Measurements from ENCODE around the gene KCNH1. TPM values are rescaled to one million over a fixed set of nuclear protein-coding genes. Genes with fewer than 3 reads are reported as not detected.

The KCNH1 gene
- total RNA-seq, 1 donor from 2014 or later: not detected

DNA sequence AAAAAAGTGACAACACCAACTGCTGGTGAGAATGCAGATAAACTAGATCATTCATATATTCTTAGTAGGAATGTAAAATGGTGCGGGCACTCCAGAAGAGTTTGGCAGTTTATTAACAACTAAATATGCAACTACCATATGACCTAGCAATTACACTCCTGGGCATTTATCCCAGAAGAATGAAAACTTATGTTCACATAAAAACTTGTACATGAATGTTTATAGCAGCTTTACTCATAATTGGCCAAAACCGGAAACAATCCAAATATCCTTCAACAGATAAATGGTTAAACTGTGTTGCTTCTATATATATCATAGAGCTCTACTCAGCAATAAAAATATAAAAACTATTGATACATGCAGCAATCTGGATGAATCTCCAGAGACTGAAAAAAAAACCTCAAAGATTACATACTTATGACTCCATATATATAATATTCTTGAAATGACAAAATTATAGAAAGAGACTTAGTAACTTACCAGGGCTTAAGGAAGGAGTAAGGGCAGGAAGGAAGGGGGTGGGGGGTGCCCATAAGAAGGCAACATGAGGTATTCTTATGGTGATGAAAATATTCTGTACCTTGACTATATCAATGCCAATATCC lies 99.9 kb downstream of the KCNH1 start:
- ATAC-seq (ENCODE audit: low read depth) (no peak), DNase-seq (no peak)
- no peaks in the 10 kb centered on the region for H3K36me3 Mint-ChIP-seq (ENCODE audit: low read depth)
- CTCF ChIA-PET: no interaction called here
- no peaks in the 10 kb centered on the region for H3K4me1 Mint-ChIP-seq
- no peaks in the 10 kb centered on the region for H3K9me3 Mint-ChIP-seq
- peaks cover 2% of the 10 kb centered on the region for H3K27me3 Mint-ChIP-seq
- POLR2A ChIA-PET: no interaction called here
- H3K27ac Mint-ChIP-seq: no peak overlapping the region
- no peak overlapping the region for H3K4me3 Mint-ChIP-seq
- TF ChIP-seq, protein P1, sequence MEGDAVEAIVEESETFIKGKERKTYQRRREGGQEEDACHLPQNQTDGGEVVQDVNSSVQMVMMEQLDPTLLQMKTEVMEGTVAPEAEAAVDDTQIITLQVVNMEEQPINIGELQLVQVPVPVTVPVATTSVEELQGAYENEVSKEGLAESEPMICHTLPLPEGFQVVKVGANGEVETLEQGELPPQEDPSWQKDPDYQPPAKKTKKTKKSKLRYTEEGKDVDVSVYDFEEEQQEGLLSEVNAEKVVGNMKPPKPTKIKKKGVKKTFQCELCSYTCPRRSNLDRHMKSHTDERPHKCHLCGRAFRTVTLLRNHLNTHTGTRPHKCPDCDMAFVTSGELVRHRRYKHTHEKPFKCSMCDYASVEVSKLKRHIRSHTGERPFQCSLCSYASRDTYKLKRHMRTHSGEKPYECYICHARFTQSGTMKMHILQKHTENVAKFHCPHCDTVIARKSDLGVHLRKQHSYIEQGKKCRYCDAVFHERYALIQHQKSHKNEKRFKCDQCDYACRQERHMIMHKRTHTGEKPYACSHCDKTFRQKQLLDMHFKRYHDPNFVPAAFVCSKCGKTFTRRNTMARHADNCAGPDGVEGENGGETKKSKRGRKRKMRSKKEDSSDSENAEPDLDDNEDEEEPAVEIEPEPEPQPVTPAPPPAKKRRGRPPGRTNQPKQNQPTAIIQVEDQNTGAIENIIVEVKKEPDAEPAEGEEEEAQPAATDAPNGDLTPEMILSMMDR (IDR thresholded peaks at IDR 0.05): no peak
- intact Hi-C loops (cut with micrococcal nuclease): no loop called here

DNA sequence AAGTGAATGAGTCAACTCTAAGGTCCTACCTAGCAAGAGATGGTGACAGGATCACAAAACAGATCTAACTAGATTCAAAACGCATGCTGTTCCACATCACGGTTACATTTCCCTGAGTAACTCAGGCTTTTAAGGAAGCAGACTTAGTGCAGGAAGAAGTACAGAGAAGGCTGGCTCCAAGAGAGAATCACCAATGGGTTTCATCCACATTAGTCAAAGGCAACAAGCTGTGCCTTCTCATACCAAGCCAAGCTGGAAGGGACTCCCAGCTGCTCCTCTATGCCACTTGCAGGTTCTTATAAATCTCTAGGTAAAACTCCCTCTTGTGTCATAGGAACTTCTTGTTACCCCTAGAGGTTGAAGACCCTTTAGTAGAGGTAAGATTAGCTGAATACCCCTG lies 109.0 kb downstream of the KCNH1 start:
- Mint-ChIP-seq H3K36me3 (ENCODE audit: low read depth) (no peaks in the 10 kb centered on the region), H3K4me3 (no peak overlapping the region), H3K27me3 (peaks cover 10% of the 10 kb centered on the region), H3K27ac (no peak overlapping the region), H3K4me1 (no peaks in the 10 kb centered on the region), H3K9me3 (no peaks in the 10 kb centered on the region)
- CTCF ChIA-PET: no interaction called here
- POLR2A ChIA-PET: no interaction called here
- no peak for ATAC-seq (ENCODE audit: low read depth)
- intact Hi-C loops (cut with micrococcal nuclease): no loop called here
- DNase-seq: no peak
- TF ChIP-seq, protein P1 (IDR thresholded peaks at IDR 0.05): no peak

GRCh38 chr1:211019266-211019665 lies 114.7 kb downstream of the KCNH1 start:
- TF ChIP-seq, protein P1 (IDR thresholded peaks at IDR 0.05): no peak
- DNase-seq (no peak), ATAC-seq (ENCODE audit: low read depth) (no peak)
- Mint-ChIP-seq H3K4me3 (no peak overlapping the region), H3K27me3 (peaks cover 14% of the 10 kb centered on the region), H3K9me3 (peaks cover 2% of the 10 kb centered on the region), H3K27ac (no peak overlapping the region), H3K36me3 (ENCODE audit: low read depth) (no peaks in the 10 kb centered on the region), H3K4me1 (no peaks in the 10 kb centered on the region)
- intact Hi-C loops (cut with micrococcal nuclease): no loop called here
- ChIA-PET POLR2A (no interaction called here), CTCF (no interaction called here)

GRCh38 chr1:211018690-211019089 lies 115.3 kb downstream of the KCNH1 start:
- TF ChIP-seq, protein P1 (IDR thresholded peaks at IDR 0.05): no peak
- Mint-ChIP-seq H3K27me3 (peaks cover 14% of the 10 kb centered on the region), H3K27ac (no peak overlapping the region), H3K4me3 (no peak overlapping the region), H3K9me3 (peaks cover 2% of the 10 kb centered on the region), H3K36me3 (ENCODE audit: low read depth) (no peaks in the 10 kb centered on the region), H3K4me1 (no peaks in the 10 kb centered on the region)
- POLR2A ChIA-PET: no interaction called here
- CTCF ChIA-PET: no interaction called here
- intact Hi-C loops (cut with micrococcal nuclease): no loop called here
- no peak for ATAC-seq (ENCODE audit: low read depth)
- DNase-seq: no peak

GRCh38 chr1:211017075-211017718 lies 116.8 kb downstream of the KCNH1 start:
- H3K4me1 Mint-ChIP-seq: no peaks in the 10 kb centered on the region
- no peak for DNase-seq
- intact Hi-C loops (cut with micrococcal nuclease): no loop called here
- TF ChIP-seq, protein P1 (IDR thresholded peaks at IDR 0.05): no peak
- no peaks in the 10 kb centered on the region for H3K36me3 Mint-ChIP-seq (ENCODE audit: low read depth)
- CTCF ChIA-PET: no interaction called here
- peaks cover 14% of the 10 kb centered on the region for H3K27me3 Mint-ChIP-seq
- no peak for ATAC-seq (ENCODE audit: low read depth)
- no peak overlapping the region for H3K4me3 Mint-ChIP-seq
- peaks cover 2% of the 10 kb centered on the region for H3K9me3 Mint-ChIP-seq
- no peak overlapping the region for H3K27ac Mint-ChIP-seq
- POLR2A ChIA-PET: no interaction called here

Measured in activated B cell treated with CpG ODN at 0.5 μM for 24 hours (primary cell).